HepG2 (cell line): ENCODE measurements around the gene ATXN1L. TPM values are rescaled to one million over a fixed set of nuclear protein-coding genes. Genes with fewer than 3 reads are reported as not detected.
A peak's percentile ranks its signal among the peaks of the same experiment; 100 is the strongest.

ENCODE experiments used
- ATAC-seq: fragments of 200-7000 bp; cut with Tn5 transposase; 3 replicates; pipeline ENCODE4 v1.9.1; 2020; ENCODE audit warnings: mild to moderate bottlenecking, moderate library complexity
- BruUV-seq: library from RNA; stranded (reverse); fragments of 400-500 nt; replicated peaks from 2 replicates; lab custom pipeline; 2021; lab: Mats Ljungman, UMichigan
- CTCF ChIA-PET: fragments of 300-600 bp; formaldehyde crosslinking; extraction: SDS; loops from one replicate; lab custom pipeline; 2021; ENCODE audit warnings: low total read pairs, inconsistent platforms, low intra/inter-chr PET ratio; lab: Yijun Ruan, JAX
- POLR2A ChIA-PET: fragments of 350-600 bp; sonication (Branson Sonifier 250); formaldehyde crosslinking; loops from one replicate; lab custom pipeline; 2020; ENCODE audit warnings: antibody characterized with exemption, inconsistent platforms; lab: Yijun Ruan, JAX
- DNase-seq: peaks from one replicate; pipeline ENCODE4 v3.0.0-alpha.2; 2015; ENCODE audit warnings: low spot score
- FAIRE-seq: peaks from 3 replicates; lab custom pipeline; 2011; peaks lifted over from hg19 to GRCh38; lab: Jason Lieb, UNC
- H2AFZ ChIP-seq: one replicate; pipeline ENCODE4 v1.6.1; 2011; ENCODE audit warnings: low read length, inconsistent platforms
- H3K27ac ChIP-seq: fragments of 300-600 bp; 3 replicates; pipeline ENCODE4 v1.8.0; 2011; ENCODE audit warnings: mixed run types, mild to moderate bottlenecking, mixed read lengths, low read length, inconsistent platforms; ENCODE audit not compliant: insufficient read depth; ENCODE audit errors: extremely low read length
- H3K27me3 ChIP-seq, 2 experiments: fragments of 200-600 bp in 1 of 2; 2 replicates in 1 of 2; 3 replicates in 1 of 2; pipeline versions ENCODE4 v1.6.0 to v1.8.0; 2011; ENCODE audit warnings: low read length in 2 of 2, mild to moderate bottlenecking in 2 of 2, moderate library complexity in 2 of 2, inconsistent platforms in 1 of 2; ENCODE audit not compliant: insufficient read depth in 2 of 2, control insufficient read depth in 1 of 2
- H3K36me3 ChIP-seq, 2 experiments: fragments of 200-600 bp in 1 of 2; replicated peaks in 1 of 2; 2 replicates in 1 of 2; 3 replicates in 1 of 2; pipeline versions ENCODE4 v1.5.1 to v1.8.0; 2011; ENCODE audit warnings: low read length in 2 of 2, inconsistent platforms in 1 of 2; ENCODE audit not compliant: insufficient read depth in 2 of 2, control insufficient read depth in 1 of 2
- H3K4me1 ChIP-seq: 2 replicates; pipeline ENCODE4 v1.5.1; 2012; ENCODE audit warnings: low read length, inconsistent platforms; ENCODE audit not compliant: insufficient read depth
- H3K4me2 ChIP-seq: 2 replicates; pipeline ENCODE4 v1.6.0; 2011; ENCODE audit warnings: low read depth, low read length, inconsistent platforms
- H3K4me3 ChIP-seq, 3 experiments: fragments of 200-600 bp in 1 of 3; sonication (generic), shearing (Covaris generic) in 1 of 3; replicated peaks in 1 of 3; 2 replicates each; pipeline ENCODE4 v1.5.1; 2011 to 2016; ENCODE audit warnings: low read length in 3 of 3, inconsistent platforms in 2 of 3, low read depth in 2 of 3, mild to moderate bottlenecking in 2 of 3, control low read depth in 1 of 3, mixed read lengths in 1 of 3; ENCODE audit not compliant: insufficient read depth in 1 of 3
- H3K79me2 ChIP-seq: one replicate; pipeline ENCODE4 v1.6.1; 2011; ENCODE audit warnings: low read length, inconsistent platforms; ENCODE audit not compliant: insufficient read depth
- H3K9ac ChIP-seq: 2 replicates; pipeline ENCODE4 v1.6.0; 2011; ENCODE audit warnings: mild to moderate bottlenecking, low read depth, low read length, inconsistent platforms; ENCODE audit not compliant: insufficient read depth
- H3K9me3 ChIP-seq: 2 replicates; pipeline ENCODE4 v1.5.1; 2012; ENCODE audit warnings: mild to moderate bottlenecking, low read length
- H4K20me1 ChIP-seq: 2 replicates; pipeline ENCODE4 v1.6.0; 2011; ENCODE audit warnings: inconsistent platforms, mild to moderate bottlenecking, low read length, moderate library complexity; ENCODE audit not compliant: insufficient read depth
- ATAD3A ChIP-seq: sonication (generic); formaldehyde crosslinking; IDR thresholded peaks from 2 replicates; pipeline ENCODE4 v1.4.0; 2020; ENCODE audit warnings: missing genetic modification reagents
- BHLHE40 ChIP-seq: IDR thresholded peaks from 2 replicates; pipeline ENCODE4 v1.6.1; 2011; ENCODE audit warnings: low read length, improper control_type of control experiment
- CENPBD1 ChIP-seq: sonication (generic); formaldehyde crosslinking; IDR thresholded peaks from 2 replicates; pipeline ENCODE4 v1.8.0; 2022; ENCODE audit warnings: missing genetic modification reagents, low read depth, mild to moderate bottlenecking, borderline replicate concordance
- DMAP1 ChIP-seq: IDR thresholded peaks from 2 replicates; pipeline ENCODE4 v1.6.1; 2016
- GATAD2A ChIP-seq: IDR thresholded peaks from 2 replicates; pipeline ENCODE4 v1.6.1; 2016
- HMG20B ChIP-seq: conservative IDR thresholded peaks from 2 replicates; pipeline ENCODE4 v1.6.1; 2016; ENCODE audit warnings: missing genetic modification reagents, missing compliant biosample characterization
- HNF4A ChIP-seq: sonication (generic); formaldehyde crosslinking; IDR thresholded peaks from 2 replicates; pipeline ENCODE4 v1.4.0; 2020; ENCODE audit warnings: missing genetic modification reagents
- ISL2 ChIP-seq: sonication (generic); formaldehyde crosslinking; IDR thresholded peaks from 2 replicates; pipeline ENCODE4 v1.5.0; 2020; ENCODE audit warnings: missing genetic modification reagents
- JUND ChIP-seq: sonication (generic); formaldehyde crosslinking; IDR thresholded peaks from 2 replicates; pipeline ENCODE4 v1.8.0; 2022; ENCODE audit warnings: mild to moderate bottlenecking, missing genetic modification reagents
- KDM4B ChIP-seq: sonication (generic); formaldehyde crosslinking; IDR thresholded peaks from 2 replicates; pipeline ENCODE4 v1.4.0; 2020; ENCODE audit warnings: missing genetic modification reagents
- MAX ChIP-seq: IDR thresholded peaks from 2 replicates; pipeline ENCODE4 v1.6.1; 2012; ENCODE audit warnings: inconsistent platforms
- PCBP2 ChIP-seq: fragments of 200-400 bp; formaldehyde crosslinking; optimal IDR thresholded peaks from 2 replicates; pipeline ENCODE3; 2018; ENCODE audit warnings: low read length, low read depth; ENCODE audit not compliant: poor library complexity, severe bottlenecking
- POGK ChIP-seq: sonication (generic); formaldehyde crosslinking; conservative IDR thresholded peaks from 2 replicates; pipeline ENCODE4 v1.8.0; 2022; ENCODE audit warnings: mild to moderate bottlenecking, moderate library complexity, missing genetic modification reagents
- RBM22 ChIP-seq: fragments of 200-400 bp; formaldehyde crosslinking; optimal IDR thresholded peaks from 2 replicates; pipeline ENCODE3; 2017; ENCODE audit warnings: mild to moderate bottlenecking, low read length, moderate library complexity
- SAP130 ChIP-seq: IDR thresholded peaks from 2 replicates; pipeline ENCODE4 v1.6.1; 2016; ENCODE audit warnings: low read depth
- SPEN ChIP-seq: sonication (generic); formaldehyde crosslinking; IDR thresholded peaks from 2 replicates; pipeline ENCODE4 v1.5.1; 2020; ENCODE audit warnings: low read depth, mild to moderate bottlenecking, missing genetic modification reagents
- ZFP36L1 ChIP-seq: sonication (generic); formaldehyde crosslinking; IDR thresholded peaks from 2 replicates; pipeline ENCODE4 v1.8.0; 2022; ENCODE audit warnings: mild to moderate bottlenecking, missing genetic modification reagents, moderate library complexity
- ZFX ChIP-seq: sonication (generic); formaldehyde crosslinking; IDR thresholded peaks from 2 replicates; pipeline ENCODE4 v1.4.0; 2020; ENCODE audit warnings: mild to moderate bottlenecking, low read depth, missing genetic modification reagents, moderate library complexity
- ZNF331 ChIP-seq: sonication (generic); formaldehyde crosslinking; IDR thresholded peaks from 2 replicates; pipeline ENCODE4 v1.4.0; 2020; ENCODE audit warnings: missing genetic modification reagents
- ZNF883 ChIP-seq: sonication (generic); formaldehyde crosslinking; IDR thresholded peaks from 2 replicates; pipeline ENCODE4 v1.5.1; 2020; ENCODE audit warnings: mild to moderate bottlenecking, missing genetic modification reagents; ENCODE audit errors: not compliant biosample characterization
- ZSCAN22 ChIP-seq: sonication (generic); formaldehyde crosslinking; IDR thresholded peaks from 2 replicates; pipeline ENCODE4 v1.4.0; 2020; ENCODE audit warnings: mild to moderate bottlenecking, missing genetic modification reagents
- WGBS: methylation state at CpG from one replicate; pipeline ENCODE4 v1.1.6; 2017; ENCODE audit warnings: low lambda C conversion rate; 5-methylcytosine and 5-hydroxymethylcytosine counted together
- in situ Hi-C: cut with HindIII; loops from 2 replicates; pipeline ENCODE4 v1.10.0; 2017; ENCODE audit warnings: low pct_unique_long_range_greater_than_20kb; ENCODE audit not compliant: extremely low pct_ligation_motif_present
- intact Hi-C: fragments of 100-400 bp; cut with micrococcal nuclease; formaldehyde crosslinking; loops from one replicate; pipeline ENCODE4 v1.10.0; 2022; ENCODE audit not compliant: unreplicated experiment
- polyA plus RNA-seq, 8 experiments: library from polyadenylated mRNA; depleted of rRNA in 3 of 8; stranded (reverse) in 7 of 8; unstranded in 1 of 8; fragments of >200 nt; fragmentation: Illumina TruSeq in 4 of 8; extraction: Trizol in 4 of 8; gene quantifications; 2 replicates each; pipeline versions ENCODE4 v1.2.1 to v1.2.3, GENCODE V29; 2011 to 2016; ENCODE audit warnings: low read depth in 4 of 8, missing spikeins in 1 of 8, mixed read lengths in 1 of 8; ENCODE audit not compliant: insufficient read depth in 1 of 8
- total RNA-seq, 5 experiments: library from RNA; depleted of rRNA; stranded (reverse); fragments of >200 nt; fragmentation: Illumina TruSeq; extraction: Trizol; gene quantifications; 2 replicates each; pipeline ENCODE4 v1.2.3, GENCODE V29; 2016; ENCODE audit warnings: low read depth in 1 of 5
- TF ChIP-seq, protein P1 (sequence below), 2 experiments: IDR thresholded peaks; 2 replicates each; pipeline ENCODE4 v1.6.1; 2011 to 2012; ENCODE audit warnings: low read length in 2 of 2, borderline replicate concordance in 1 of 2, low read depth in 1 of 2, mild to moderate bottlenecking in 1 of 2, moderate library complexity in 1 of 2

The ATXN1L gene
- total and polyA plus RNA-seq, 2 of the 13 experiments (the other 11 are each of a cell fraction or from before 2014, with no cell fraction given) = 20.0 to 22.4 TPM

DNA sequence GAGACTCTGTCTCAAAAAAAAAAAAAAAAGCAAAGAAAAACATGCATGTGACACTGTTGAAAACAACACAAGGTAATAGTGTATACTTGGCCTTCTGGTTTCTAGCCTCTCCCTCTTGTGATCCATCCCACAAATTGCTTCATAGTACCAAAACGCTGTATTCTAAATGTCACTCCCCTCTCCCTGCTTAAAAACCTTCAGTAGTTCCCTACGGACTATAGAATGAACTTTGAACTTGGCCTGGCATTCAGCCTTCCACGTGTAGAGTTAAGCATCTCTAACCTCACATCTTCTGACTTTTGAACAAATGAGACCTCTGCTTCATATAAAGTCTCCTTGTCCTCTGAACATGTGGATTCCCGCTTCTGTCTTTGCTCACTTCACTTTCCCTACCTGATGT, 33.1 kb downstream of the ATXN1L start:
- POLR2A ChIA-PET = no interaction called here
- intact Hi-C loops (no loop called here), in situ Hi-C loops (no loop called here)
- H4K20me1 ChIP-seq = no peaks in the 10 kb centered on the region
- no peak overlapping the region for H3K4me3 ChIP-seq
- no peaks in the 10 kb centered on the region for H3K9me3 ChIP-seq
- H3K4me1 ChIP-seq = peaks cover 25% of the 10 kb centered on the region
- ATAC-seq (no peak), DNase-seq (no peak), FAIRE-seq (peak; percentile 51)
- BruUV-seq = no TSS peak
- H3K27me3 ChIP-seq = no peaks in the 10 kb centered on the region
- H3K79me2 ChIP-seq = no peaks in the 10 kb centered on the region
- no peak overlapping the region for H3K9ac ChIP-seq
- H3K27ac ChIP-seq = peak overlapping the region; percentile 5
- H3K36me3 ChIP-seq = peaks cover 1 to 14% of the 10 kb centered on the region in 2 experiments; a peak in 3 of 5 replicates
- H3K4me2 ChIP-seq = no peak overlapping the region
- H2AFZ ChIP-seq = no peak overlapping the region
- CTCF ChIA-PET = no interaction called here
- WGBS = 30% methylated on average over 4 of the region's 4 CpGs
- no peak for TF ChIP-seq CENPBD1 (CRISPR knock-in tag)
- no peak for TF ChIP-seq SPEN (CRISPR knock-in tag)
- no peak for TF ChIP-seq PCBP2
- no peak for TF ChIP-seq JUND (CRISPR knock-in tag)
- peak; percentile 24; the same call in 1 of the 2 replicates for TF ChIP-seq SAP130 (CRISPR knock-in tag)
- TF ChIP-seq HMG20B = no peak
- TF ChIP-seq RBM22 = no peak
- TF ChIP-seq BHLHE40 = no peak
- TF ChIP-seq, protein P1, sequence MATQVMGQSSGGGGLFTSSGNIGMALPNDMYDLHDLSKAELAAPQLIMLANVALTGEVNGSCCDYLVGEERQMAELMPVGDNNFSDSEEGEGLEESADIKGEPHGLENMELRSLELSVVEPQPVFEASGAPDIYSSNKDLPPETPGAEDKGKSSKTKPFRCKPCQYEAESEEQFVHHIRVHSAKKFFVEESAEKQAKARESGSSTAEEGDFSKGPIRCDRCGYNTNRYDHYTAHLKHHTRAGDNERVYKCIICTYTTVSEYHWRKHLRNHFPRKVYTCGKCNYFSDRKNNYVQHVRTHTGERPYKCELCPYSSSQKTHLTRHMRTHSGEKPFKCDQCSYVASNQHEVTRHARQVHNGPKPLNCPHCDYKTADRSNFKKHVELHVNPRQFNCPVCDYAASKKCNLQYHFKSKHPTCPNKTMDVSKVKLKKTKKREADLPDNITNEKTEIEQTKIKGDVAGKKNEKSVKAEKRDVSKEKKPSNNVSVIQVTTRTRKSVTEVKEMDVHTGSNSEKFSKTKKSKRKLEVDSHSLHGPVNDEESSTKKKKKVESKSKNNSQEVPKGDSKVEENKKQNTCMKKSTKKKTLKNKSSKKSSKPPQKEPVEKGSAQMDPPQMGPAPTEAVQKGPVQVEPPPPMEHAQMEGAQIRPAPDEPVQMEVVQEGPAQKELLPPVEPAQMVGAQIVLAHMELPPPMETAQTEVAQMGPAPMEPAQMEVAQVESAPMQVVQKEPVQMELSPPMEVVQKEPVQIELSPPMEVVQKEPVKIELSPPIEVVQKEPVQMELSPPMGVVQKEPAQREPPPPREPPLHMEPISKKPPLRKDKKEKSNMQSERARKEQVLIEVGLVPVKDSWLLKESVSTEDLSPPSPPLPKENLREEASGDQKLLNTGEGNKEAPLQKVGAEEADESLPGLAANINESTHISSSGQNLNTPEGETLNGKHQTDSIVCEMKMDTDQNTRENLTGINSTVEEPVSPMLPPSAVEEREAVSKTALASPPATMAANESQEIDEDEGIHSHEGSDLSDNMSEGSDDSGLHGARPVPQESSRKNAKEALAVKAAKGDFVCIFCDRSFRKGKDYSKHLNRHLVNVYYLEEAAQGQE (IDR thresholded peaks at IDR 0.05; ENCODE audit: borderline replicate concordance in 1 of 2, low read depth in 1 of 2, low read length in 2 of 2) = no peak
- no peak for TF ChIP-seq ZNF331 (CRISPR knock-in tag)
- TF ChIP-seq HNF4A (CRISPR knock-in tag) = peak; percentile 70
- TF ChIP-seq KDM4B = no peak
- TF ChIP-seq ZFX = 0 out of 2 replicates have a peak, but pooled peaks have one; percentile 23
- TF ChIP-seq DMAP1 (CRISPR knock-in tag) = peak; percentile 50; the same call in 1 of the 2 replicates
- no peak for TF ChIP-seq ATAD3A
- no peak for TF ChIP-seq ISL2 (CRISPR knock-in tag)
- peak; percentile 33; the same call in 1 of the 2 replicates for TF ChIP-seq MAX
- TF ChIP-seq POGK = no peak
- TF ChIP-seq ZNF883 (CRISPR knock-in tag) = no peak
- no peak for TF ChIP-seq ZSCAN22
- TF ChIP-seq ZFP36L1 (CRISPR knock-in tag) = 0 out of 2 replicates have a peak, but pooled peaks have one; percentile 24
- peak; percentile 14; the same call in 1 of the 2 replicates for TF ChIP-seq GATAD2A (CRISPR knock-in tag)
